Progenitor cell of endocrine pancreas (in vitro differentiated cells): ENCODE measurements around the gene PEX11A. TPM values are rescaled to one million over a fixed set of nuclear protein-coding genes. Genes with fewer than 3 reads are reported as not detected.

Experiments used
- DNase-seq: peaks from one replicate; pipeline ENCODE4 v3.0.0; 2021; ENCODE audit warnings: low spot score; ENCODE audit not compliant: unreplicated experiment
- H3K27ac Mint-ChIP-seq: 2 replicates; pipeline ENCODE4 v1.8.0; 2021; ENCODE audit warnings: mild to moderate bottlenecking, moderate library complexity, mixed read lengths
- H3K27me3 Mint-ChIP-seq: 2 replicates; pipeline ENCODE4 v1.8.0; 2021; ENCODE audit warnings: mixed read lengths
- H3K36me3 Mint-ChIP-seq: 2 replicates; pipeline ENCODE4 v1.8.0; 2022; ENCODE audit warnings: mixed read lengths; ENCODE audit not compliant: insufficient read depth
- H3K4me1 Mint-ChIP-seq: 2 replicates; pipeline ENCODE4 v1.8.0; 2021; ENCODE audit warnings: low read depth, mixed read lengths
- H3K4me3 Mint-ChIP-seq: 2 replicates; pipeline ENCODE4 v1.8.0; 2021; ENCODE audit warnings: low read depth, mild to moderate bottlenecking, moderate library complexity, mixed read lengths
- H3K9me3 Mint-ChIP-seq: 2 replicates; pipeline ENCODE4 v1.8.0; 2021; ENCODE audit warnings: low read depth, mixed read lengths
- total RNA-seq: library from RNA; stranded (reverse); gene quantifications from 2 replicates; pipeline ENCODE4 v1.2.1, GENCODE V29; 2021
- TF ChIP-seq, protein P1 (sequence below): fragments of 200-600 bp; sonication (generic); IDR thresholded peaks from one replicate; pipeline ENCODE4 v1.5.0; 2021; ENCODE audit warnings: antibody characterized with exemption, mild to moderate bottlenecking; ENCODE audit not compliant: unreplicated experiment

PEX11A gene
- total RNA-seq, 1 donor from 2014 or later = 4.8 TPM

DNA sequence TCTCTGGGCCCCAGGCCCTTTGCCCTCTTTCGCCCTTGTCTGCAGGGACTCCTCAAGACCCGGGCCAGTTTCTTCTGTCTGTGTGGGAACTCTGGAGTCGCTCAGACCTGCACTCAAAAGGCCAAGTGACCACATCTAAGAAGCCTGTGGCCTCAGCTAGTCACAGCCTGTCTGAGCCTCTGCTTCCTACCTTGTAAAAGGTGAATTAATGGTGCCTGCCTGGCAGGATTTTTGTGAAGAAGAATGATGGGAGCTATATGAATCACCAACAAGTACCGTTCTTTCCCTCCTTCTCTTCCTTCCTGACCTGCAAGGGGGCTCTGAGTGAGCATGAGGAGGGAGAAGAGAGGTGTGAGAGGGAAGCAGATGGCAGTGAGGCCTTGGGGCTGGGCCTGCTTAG is 18.9 kb downstream of the PEX11A start:
- peaks cover 36% of the 10 kb centered on the region for H3K27me3 Mint-ChIP-seq
- H3K4me3 Mint-ChIP-seq = no peak overlapping the region
- no peaks in the 10 kb centered on the region for H3K36me3 Mint-ChIP-seq
- no peaks in the 10 kb centered on the region for H3K4me1 Mint-ChIP-seq
- no peak for DNase-seq
- TF ChIP-seq, protein P1, sequence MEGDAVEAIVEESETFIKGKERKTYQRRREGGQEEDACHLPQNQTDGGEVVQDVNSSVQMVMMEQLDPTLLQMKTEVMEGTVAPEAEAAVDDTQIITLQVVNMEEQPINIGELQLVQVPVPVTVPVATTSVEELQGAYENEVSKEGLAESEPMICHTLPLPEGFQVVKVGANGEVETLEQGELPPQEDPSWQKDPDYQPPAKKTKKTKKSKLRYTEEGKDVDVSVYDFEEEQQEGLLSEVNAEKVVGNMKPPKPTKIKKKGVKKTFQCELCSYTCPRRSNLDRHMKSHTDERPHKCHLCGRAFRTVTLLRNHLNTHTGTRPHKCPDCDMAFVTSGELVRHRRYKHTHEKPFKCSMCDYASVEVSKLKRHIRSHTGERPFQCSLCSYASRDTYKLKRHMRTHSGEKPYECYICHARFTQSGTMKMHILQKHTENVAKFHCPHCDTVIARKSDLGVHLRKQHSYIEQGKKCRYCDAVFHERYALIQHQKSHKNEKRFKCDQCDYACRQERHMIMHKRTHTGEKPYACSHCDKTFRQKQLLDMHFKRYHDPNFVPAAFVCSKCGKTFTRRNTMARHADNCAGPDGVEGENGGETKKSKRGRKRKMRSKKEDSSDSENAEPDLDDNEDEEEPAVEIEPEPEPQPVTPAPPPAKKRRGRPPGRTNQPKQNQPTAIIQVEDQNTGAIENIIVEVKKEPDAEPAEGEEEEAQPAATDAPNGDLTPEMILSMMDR = no peak
- H3K27ac Mint-ChIP-seq = no peak overlapping the region
- H3K9me3 Mint-ChIP-seq = no peaks in the 10 kb centered on the region

DNA sequence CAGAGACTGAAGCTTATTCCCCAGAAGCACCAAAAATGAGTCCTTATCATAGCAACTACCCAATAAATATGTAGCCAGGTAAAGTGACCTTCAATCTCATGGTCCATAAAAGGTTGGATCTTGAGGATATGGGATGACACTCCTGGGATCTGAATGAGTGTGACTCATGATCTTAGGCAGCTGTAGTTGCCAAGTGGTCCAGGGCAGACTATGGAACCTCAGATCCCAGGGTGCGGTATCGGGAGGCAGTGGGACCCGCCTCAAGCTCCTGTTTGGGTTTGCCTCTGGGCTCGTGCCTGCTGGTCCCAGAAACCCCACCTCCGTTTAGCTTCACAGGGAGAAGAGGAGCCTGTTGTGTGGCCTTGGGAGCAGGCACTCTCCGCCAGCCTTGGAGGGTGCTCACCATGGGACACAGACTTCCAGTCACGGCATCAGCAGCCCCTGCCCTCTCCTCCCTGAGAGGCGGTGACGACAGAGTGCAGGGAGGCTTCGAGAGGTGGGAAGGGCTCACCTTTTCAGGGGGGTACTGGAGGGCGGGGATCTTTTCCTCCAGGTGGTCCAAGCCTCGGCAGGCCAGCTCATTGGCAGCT is 19.5 kb downstream of the PEX11A start:
- Mint-ChIP-seq H3K27ac (no peak overlapping the region), H3K4me1 (no peaks in the 10 kb centered on the region), H3K9me3 (no peaks in the 10 kb centered on the region), H3K4me3 (no peak overlapping the region), H3K27me3 (peaks cover 36% of the 10 kb centered on the region), H3K36me3 (no peaks in the 10 kb centered on the region)
- DNase-seq = no peak
- TF ChIP-seq, protein P1 = no peak

DNA sequence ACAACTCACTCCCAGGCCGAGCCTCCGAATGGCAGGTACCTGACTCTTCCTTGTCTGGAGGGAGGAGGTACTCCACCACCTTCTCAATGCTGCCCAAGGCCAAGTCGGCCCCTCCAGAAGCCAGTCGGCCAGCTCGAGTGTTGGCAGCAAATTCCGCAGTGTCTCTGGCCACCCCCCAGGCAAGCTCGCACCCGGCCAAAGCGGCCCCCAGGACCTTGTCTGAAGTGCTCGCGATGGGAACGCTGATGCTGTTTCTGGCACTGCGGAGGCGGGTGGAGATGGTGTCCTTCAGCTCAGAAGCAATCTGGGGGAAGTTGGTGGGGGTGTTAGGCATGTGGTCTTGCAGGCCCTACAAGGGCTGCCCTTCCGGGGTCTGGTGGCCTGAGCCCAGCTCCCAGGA is 20.6 kb downstream of the PEX11A start:
- Mint-ChIP-seq H3K4me3 (no peak overlapping the region), H3K27me3 (peaks cover 37% of the 10 kb centered on the region), H3K9me3 (no peaks in the 10 kb centered on the region), H3K27ac (no peak overlapping the region), H3K4me1 (peaks cover under 1% of the 10 kb centered on the region), H3K36me3 (no peaks in the 10 kb centered on the region)
- TF ChIP-seq, protein P1 = no peak
- DNase-seq = no peak

DNA sequence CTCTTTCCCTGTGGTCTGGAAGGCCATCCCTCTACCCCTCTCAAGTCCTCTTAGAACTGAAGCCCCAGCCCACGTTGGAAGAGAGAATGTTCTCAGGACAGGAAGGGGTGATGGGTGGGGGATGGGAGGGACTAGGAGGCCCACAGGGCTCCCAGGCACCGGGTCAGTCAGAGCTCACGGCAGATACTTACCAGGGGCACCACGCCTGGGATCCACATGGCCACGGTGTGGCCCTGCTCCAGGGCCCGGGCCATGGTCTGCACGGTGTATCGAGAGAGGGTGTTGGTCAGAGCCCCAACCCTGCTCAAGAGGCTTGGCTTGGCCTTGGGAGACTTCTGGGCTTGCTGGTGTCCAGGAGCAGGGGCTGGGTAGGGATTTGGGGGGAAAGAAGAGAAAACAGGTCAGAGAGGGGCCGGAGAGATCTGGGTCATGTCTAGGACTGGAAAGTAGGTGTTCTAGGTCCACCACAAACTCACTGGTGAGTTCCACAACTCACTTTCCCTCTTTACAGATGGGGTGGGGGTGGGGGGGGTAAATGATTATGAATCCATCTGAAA is 21.2 kb downstream of the PEX11A start:
- no peak for DNase-seq
- Mint-ChIP-seq H3K27ac (no peak overlapping the region), H3K36me3 (no peaks in the 10 kb centered on the region), H3K27me3 (peaks cover 43% of the 10 kb centered on the region), H3K4me3 (no peak overlapping the region), H3K4me1 (peaks cover 3% of the 10 kb centered on the region), H3K9me3 (no peaks in the 10 kb centered on the region)
- TF ChIP-seq, protein P1 = no peak

DNA sequence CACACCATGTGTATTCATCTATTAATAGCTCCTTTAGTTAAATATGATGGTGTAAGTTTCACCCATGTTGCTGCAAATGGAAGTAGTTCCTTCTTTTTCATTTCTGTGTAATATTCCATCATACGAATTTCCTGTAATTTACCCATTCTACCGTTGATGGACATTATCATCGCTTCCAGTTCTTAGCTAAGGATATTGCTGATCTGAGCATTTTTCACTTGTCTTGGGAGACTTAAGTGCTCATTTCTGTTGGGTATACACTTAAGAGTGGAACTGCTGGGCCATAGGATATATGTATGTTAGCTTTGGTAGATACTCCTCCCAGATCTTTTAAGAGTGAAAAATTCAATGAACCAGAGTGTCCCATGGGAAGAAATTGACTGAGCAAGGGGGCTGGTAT is 22.4 kb downstream of the PEX11A start:
- TF ChIP-seq, protein P1 = no peak
- Mint-ChIP-seq H3K27ac (no peak overlapping the region), H3K36me3 (no peaks in the 10 kb centered on the region), H3K4me3 (no peak overlapping the region), H3K4me1 (peaks cover 3% of the 10 kb centered on the region), H3K27me3 (peaks cover 40% of the 10 kb centered on the region), H3K9me3 (no peaks in the 10 kb centered on the region)
- no peak for DNase-seq
